ENCODE measurements around the gene FAAH.

- TF ChIP-seq CTCF (conservative IDR thresholded peaks at IDR 0.05; ENCODE audit: low read depth, low read length) (no peak), EZH2 (IDR thresholded peaks at IDR 0.05; ENCODE audit: low read length, unreplicated experiment) (no peak), EZH2phosphoT487 (IDR thresholded peaks at IDR 0.05; ENCODE audit: borderline replicate concordance, low read length) (no peak)
Measured at GRCh38 chr1:46352363-46352762, 41.8 kb upstream of the FAAH start.
